Kidney (tissue), 14 donors: ENCODE results near the gene FAM83C. TPM values are rescaled to one million over a fixed set of nuclear protein-coding genes. Genes with fewer than 3 reads are reported as not detected.
A peak's percentile ranks its signal among the peaks of the same experiment; 100 is the strongest.

Source experiments
- DNase-seq, 5 donors: peaks; one replicate each; pipeline ENCODE4 v3.0.0-alpha.2; 2013 to 2020
- FAIRE-seq: peaks from 2 replicates; lab custom pipeline; 2012; peaks lifted over from hg19 to GRCh38; lab: Jason Lieb, UNC
- H3K27ac ChIP-seq, 2 donors: one replicate each; pipeline ENCODE4 v1.7.0; 2013; ENCODE audit warnings: low read depth in 2 of 2, low read length in 2 of 2, inconsistent platforms in 1 of 2
- H3K27me3 ChIP-seq: one replicate; pipeline ENCODE4 v1.7.1; 2013; ENCODE audit warnings: low read length, inconsistent platforms; ENCODE audit not compliant: control insufficient read depth, insufficient read depth
- H3K36me3 ChIP-seq, 3 donors: one replicate each; pipeline versions ENCODE4 v1.7.0 to v1.7.1; 2013; ENCODE audit warnings: low read length in 3 of 3, control low read depth in 1 of 3, inconsistent platforms in 1 of 3; ENCODE audit not compliant: insufficient read depth in 3 of 3, control insufficient read depth in 2 of 3
- H3K4me1 ChIP-seq, 3 donors: one replicate each; pipeline versions ENCODE4 v1.7.0 to v1.7.1; 2013; ENCODE audit warnings: low read length in 3 of 3, inconsistent platforms in 1 of 3, low read depth in 1 of 3; ENCODE audit not compliant: control insufficient read depth in 2 of 3, insufficient read depth in 2 of 3
- H3K4me3 ChIP-seq, 3 donors: one replicate each; pipeline versions ENCODE4 v1.7.0 to v1.8.1; 2013; ENCODE audit warnings: low read length in 3 of 3, control low read depth in 1 of 3, inconsistent platforms in 1 of 3
- H3K9ac ChIP-seq, 3 donors: one replicate each; pipeline versions ENCODE4 v1.7.0 to v1.7.1; 2013; ENCODE audit warnings: low read length in 3 of 3, control low read depth in 1 of 3, inconsistent platforms in 1 of 3
- H3K9me3 ChIP-seq, 3 donors: one replicate each; pipeline versions ENCODE4 v1.7.0 to v1.7.1; 2013; ENCODE audit warnings: low read length in 3 of 3, control low read depth in 1 of 3, inconsistent platforms in 1 of 3; ENCODE audit not compliant: control insufficient read depth in 2 of 3, insufficient read depth in 1 of 3
- intact Hi-C: fragments of 100-400 bp; cut with DNase I; formaldehyde crosslinking; loops from one replicate; pipeline ENCODE4 v1.11.1; 2022
- polyA plus RNA-seq: library from polyadenylated mRNA; stranded (reverse); fragments of 350-450 nt; fragmentation: Illumina TruSeq; extraction: RNeasy Lipid Tissue Mini Kit (QIAGEN cat#74804); gene quantifications from one replicate; pipeline ENCODE4 v1.2.3, GENCODE V29; 2014; ENCODE audit warnings: low read depth, low replicate concordance; ENCODE audit not compliant: insufficient read depth
- total RNA-seq: library from RNA; stranded (reverse); fragmentation: NEBNext Ultra II Directional; extraction: Animal tissue kit (Norgen Biotek cat#: 25700); gene quantifications from one replicate; pipeline ENCODE4 v1.2.1, GENCODE V29; 2021
- TF ChIP-seq, protein P1 (sequence below): IDR thresholded peaks from 3 replicates; pipeline ENCODE4 v1.5.1; 2012; ENCODE audit warnings: mild to moderate bottlenecking, moderate library complexity, borderline replicate concordance; ENCODE audit not compliant: insufficient read depth; ENCODE audit errors: extremely low read depth
- donor health status: control.
- donor health status: control.
- donor health status: control.
- donor health status: control.
- donor health status: control.
- donor health status: DM: yes; HTN: yes; CAD: no.
- donor health status: Normal renal cell carcinoma (clear cell type).

FAM83C gene
- total and polyA plus RNA-seq, 2 donors from 2014 or later, result not detected

DNA sequence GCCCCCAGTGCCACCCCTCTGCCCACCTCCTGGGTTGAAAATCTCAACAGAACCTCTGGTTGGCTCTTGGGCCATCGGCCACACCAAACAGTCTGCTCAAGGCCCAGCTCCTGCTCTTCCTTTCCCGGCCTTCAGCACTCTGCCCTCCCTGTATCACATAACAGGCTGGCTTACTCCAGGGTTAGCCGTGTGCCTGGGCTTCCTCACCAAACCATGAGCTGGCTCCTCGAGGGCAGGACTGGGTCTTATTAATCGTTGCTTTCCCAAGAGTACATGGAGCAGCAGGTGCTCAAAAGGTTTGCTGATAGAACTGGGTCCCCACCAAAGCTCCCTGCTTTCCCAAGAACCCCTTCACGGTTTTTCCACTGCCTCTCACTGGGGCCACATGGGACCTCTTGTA, 12.7 kb upstream of the FAM83C start:
- peaks cover 0 to 8% (median 0%) of the 10 kb centered on the region in 3 donors for H3K36me3 ChIP-seq
- FAIRE-seq, result no peak
- H3K27me3 ChIP-seq, result no peaks in the 10 kb centered on the region
- no peak overlapping the region for H3K4me3 ChIP-seq
- no peak overlapping the region for H3K27ac ChIP-seq
- no peak overlapping the region for H3K9ac ChIP-seq
- no peaks in the 10 kb centered on the region for H3K9me3 ChIP-seq
- intact Hi-C loops, result loop anchor here (5.0 kb wide), 1 partner anchor 137 kb away; no protein-coding TSS in a partner anchor
- H3K4me1 ChIP-seq, result peaks cover 0 to 15% (median 8%) of the 10 kb centered on the region in 3 donors
- no peak for DNase-seq
- TF ChIP-seq, protein P1, sequence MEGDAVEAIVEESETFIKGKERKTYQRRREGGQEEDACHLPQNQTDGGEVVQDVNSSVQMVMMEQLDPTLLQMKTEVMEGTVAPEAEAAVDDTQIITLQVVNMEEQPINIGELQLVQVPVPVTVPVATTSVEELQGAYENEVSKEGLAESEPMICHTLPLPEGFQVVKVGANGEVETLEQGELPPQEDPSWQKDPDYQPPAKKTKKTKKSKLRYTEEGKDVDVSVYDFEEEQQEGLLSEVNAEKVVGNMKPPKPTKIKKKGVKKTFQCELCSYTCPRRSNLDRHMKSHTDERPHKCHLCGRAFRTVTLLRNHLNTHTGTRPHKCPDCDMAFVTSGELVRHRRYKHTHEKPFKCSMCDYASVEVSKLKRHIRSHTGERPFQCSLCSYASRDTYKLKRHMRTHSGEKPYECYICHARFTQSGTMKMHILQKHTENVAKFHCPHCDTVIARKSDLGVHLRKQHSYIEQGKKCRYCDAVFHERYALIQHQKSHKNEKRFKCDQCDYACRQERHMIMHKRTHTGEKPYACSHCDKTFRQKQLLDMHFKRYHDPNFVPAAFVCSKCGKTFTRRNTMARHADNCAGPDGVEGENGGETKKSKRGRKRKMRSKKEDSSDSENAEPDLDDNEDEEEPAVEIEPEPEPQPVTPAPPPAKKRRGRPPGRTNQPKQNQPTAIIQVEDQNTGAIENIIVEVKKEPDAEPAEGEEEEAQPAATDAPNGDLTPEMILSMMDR, result no peak

DNA sequence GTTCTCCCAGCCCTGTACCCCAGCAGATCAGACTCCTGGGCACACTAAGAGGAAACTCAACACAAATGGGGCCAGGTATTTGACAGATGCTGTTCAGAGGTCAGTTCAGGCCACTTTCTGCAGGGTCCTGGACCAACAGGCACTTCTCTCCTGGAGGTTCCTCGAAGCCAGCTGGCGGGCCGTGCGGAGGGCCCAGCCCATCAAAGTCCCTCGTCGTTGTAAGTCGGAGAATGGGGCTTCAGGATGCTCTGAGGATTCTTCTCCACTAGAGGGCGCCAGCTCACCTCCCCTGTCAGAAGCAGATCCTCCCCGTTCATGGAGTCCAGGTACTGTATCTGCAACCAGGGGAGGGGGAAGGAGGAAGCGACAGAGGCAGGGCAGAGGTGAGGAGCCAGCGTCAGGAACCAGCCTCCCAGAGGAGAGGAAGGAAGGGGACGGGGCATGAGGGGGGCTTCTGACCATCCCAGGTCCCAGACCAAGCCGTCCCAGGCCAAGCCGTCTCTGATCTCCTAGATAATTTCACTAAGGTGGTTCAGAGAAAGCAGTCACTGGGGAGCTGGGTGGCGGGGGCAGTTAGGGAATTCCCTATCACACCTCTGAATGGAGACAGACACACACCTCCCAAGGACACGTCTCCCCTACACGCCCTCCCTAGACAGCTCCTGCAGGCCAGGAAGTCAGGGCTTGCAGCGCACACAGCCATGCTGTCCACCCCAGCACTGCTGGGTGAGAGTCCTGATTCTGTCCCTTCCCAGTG, 11.7 kb upstream of the FAM83C start:
- intact Hi-C loops, result loop anchor here (5.0 kb wide), 1 partner anchor 138 kb away; no protein-coding TSS in a partner anchor
- FAIRE-seq, result no peak
- no peak overlapping the region for H3K27ac ChIP-seq

DNA sequence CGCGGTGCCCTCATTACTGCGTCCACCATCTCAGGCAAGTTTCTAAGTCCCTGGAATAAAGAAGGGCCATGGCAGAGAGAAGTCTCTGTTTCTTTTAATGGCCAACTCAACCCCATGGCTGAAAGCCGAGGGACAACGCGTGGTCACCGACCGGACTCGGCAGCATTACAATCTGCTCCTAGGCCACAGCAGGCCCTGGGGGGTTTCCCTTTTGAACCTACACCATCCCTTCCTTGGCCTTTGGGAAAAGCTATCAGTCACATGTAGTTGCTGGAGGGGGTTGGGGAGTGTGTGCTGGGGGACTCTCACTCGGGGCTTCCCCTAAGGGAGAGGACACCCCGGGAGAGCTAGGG, 11.1 kb upstream of the FAM83C start:
- intact Hi-C loops, result loop anchor here (5.0 kb wide), 1 partner anchor 139 kb away; no protein-coding TSS in a partner anchor
- H3K4me3 ChIP-seq, result no peak overlapping the region
- no peaks in the 10 kb centered on the region for H3K9me3 ChIP-seq
- TF ChIP-seq, protein P1, result no peak
- peaks cover 0 to 6% (median 0%) of the 10 kb centered on the region in 3 donors for H3K36me3 ChIP-seq
- no peak overlapping the region for H3K27ac ChIP-seq
- no peak overlapping the region for H3K9ac ChIP-seq
- DNase-seq (no peak), FAIRE-seq (no peak)
- H3K4me1 ChIP-seq, result peaks cover 0 to 14% (median 8%) of the 10 kb centered on the region in 3 donors
- H3K27me3 ChIP-seq, result no peaks in the 10 kb centered on the region

More for the DNA sequence above, 11.7 kb upstream of the FAM83C start:
- H3K4me3 ChIP-seq, result no peak overlapping the region
- DNase-seq, result peak in 4 of 5 donors; percentile 87 to 93 (median 90)
- no peaks in the 10 kb centered on the region for H3K27me3 ChIP-seq
- no peaks in the 10 kb centered on the region for H3K9me3 ChIP-seq
- H3K4me1 ChIP-seq, result peaks cover 0 to 15% (median 8%) of the 10 kb centered on the region in 3 donors
- peaks cover 0 to 6% (median 0%) of the 10 kb centered on the region in 3 donors for H3K36me3 ChIP-seq
- TF ChIP-seq, protein P1, result peak; percentile 91
- no peak overlapping the region for H3K9ac ChIP-seq
